Muscle of back (tissue), 11 donors: Measurements from ENCODE around the gene DPP10. TPM values are rescaled to one million over a fixed set of nuclear protein-coding genes. Genes with fewer than 3 reads are reported as not detected.
A peak's percentile ranks its signal among the peaks of the same experiment; 100 is the strongest.

ENCODE experiments used
- DNase-seq, 3 donors: peaks; one replicate each; pipeline versions ENCODE4 v3.0.0 to v3.0.0-alpha.2; 2013
- polyA plus RNA-seq, 10 donors: library from polyadenylated mRNA; unstranded; fragments of 120-200 nt; gene quantifications; one replicate each; pipeline ENCODE4 v1.2.1, GENCODE V29; 2013; ENCODE audit not compliant: insufficient read length in 10 of 10

The DPP10 gene
- polyA plus RNA-seq, 10 donors = 0.09 to 4.7 (median 0.55) TPM

- DNase-seq = peak in 2 of 3 donors; percentile 34 to 57
Observed at GRCh38 chr2:115248066-115248465, 805.6 kb downstream of the DPP10 start.

- no peak for DNase-seq
Observed at GRCh38 chr2:115277366-115277765, 834.9 kb downstream of the DPP10 start.

DNA sequence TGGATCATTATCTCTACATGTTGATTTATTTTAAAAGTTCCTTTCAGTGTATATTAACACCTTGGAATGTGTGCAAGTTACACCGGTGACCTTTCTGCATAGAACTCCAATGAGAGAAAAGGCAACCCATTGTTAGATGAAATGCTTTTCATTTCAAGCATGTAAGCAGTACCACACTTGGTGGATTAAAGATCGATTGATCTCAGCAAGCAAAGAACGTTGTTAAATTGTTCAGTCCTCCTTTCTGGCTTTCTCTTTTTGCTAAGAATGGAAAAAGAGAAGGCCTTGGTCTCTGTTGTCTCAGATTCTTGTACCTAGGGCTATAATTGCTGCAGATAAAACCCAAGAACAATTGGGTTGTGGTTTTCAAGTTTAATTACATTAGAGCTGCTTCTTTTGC lies 843.0 kb downstream of the DPP10 start:
- no peak for DNase-seq

DNA sequence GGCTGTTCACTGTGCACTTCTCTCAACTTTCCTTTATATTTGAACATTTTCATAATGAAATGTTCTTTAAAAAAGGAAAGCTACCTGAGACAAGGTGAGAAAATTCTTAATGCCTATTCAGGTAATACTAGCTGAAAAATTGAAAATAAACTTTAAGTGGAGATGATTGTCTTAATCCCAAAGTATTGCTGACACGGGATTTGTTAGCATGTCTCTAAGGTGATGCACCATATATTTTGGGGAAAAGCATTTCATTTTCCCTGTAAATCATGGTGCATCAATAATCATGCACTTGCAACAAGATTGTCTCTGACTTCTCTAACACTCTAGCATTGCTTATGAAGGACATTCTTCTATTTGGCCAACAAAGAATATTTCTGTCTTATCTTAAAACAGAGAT lies 848.0 kb downstream of the DPP10 start:
- DNase-seq = no peak

GRCh38 chr2:115292742-115293141 lies 850.3 kb downstream of the DPP10 start:
- DNase-seq = no peak

GRCh38 chr2:115294999-115295398 lies 852.6 kb downstream of the DPP10 start:
- peak in 2 of 3 donors; percentile 1 to 4 for DNase-seq

DNA sequence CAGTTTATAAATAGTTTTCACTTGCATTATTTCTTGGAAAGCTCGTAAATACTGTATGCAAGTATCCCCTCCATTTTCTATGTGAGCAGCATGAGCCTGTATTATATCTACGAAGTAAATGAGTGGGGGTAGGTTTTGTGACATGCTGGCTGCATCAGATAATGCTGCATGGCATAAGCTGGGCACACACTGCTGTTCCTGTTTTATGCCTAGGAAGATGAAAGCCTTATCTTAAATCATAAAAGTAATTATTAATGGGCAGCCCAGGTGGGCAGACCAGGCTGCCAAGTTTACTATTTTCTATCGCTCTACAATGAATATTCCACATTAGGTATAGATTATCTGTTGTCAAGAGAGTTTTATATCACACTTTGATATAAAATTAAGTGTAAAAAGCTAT lies 854.6 kb downstream of the DPP10 start:
- no peak for DNase-seq

DNA sequence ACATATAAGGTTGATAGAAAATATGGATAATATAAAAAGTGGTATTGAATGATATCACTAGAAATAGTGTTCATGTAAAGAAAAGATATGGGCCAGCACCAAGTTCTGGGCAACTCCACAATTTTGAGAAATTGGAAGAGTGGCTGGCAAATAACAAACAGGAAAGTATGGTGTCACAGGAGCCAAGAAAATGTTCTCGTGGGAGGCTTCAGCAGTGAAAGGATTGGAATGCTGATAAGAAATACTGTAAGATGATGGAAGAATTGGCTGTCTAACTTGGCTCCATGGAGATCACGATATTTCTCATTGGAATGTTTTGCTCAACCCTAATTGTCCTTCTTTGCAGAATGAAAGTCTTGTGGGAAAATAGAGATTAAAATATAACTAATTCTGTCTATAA lies 856.8 kb downstream of the DPP10 start:
- DNase-seq = peak in 2 of 3 donors; percentile 1 to 12

DNA sequence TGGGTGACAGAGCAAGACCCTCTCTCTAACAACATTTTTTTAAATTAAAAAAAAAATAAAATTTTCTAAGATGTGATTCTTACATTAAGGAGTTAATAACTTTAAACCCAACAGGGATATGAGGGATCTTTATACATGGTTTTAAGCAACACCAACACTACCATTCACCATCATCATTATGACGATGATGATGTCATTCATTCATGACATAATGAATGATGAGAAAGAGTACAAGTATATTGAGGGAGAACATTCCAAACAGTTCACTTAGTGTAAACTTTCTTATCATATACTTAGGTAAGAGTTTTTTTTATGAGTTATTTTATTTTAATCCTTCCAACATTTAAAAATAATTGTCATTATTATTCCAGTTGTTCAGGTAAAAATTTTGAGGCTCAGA lies 863.3 kb downstream of the DPP10 start:
- DNase-seq = no peak

DNA sequence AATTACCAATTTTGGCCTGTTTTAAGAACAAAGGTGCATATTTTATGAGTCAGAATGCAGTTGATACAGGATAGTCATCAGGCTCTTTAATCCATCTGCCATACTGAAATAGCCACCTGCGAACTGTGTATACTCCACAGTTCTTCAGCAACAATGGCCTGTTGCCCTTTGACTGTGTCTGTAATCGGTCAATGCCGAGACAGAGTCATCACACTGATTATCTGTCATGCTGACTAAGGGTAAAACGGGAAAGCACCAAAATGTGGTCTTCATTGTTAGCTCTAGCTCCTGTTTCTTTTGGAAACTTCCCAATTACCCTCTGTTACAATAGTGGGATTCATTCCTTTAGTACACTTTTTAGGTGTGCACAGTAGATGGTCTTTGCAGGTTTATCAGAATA lies 871.7 kb downstream of the DPP10 start:
- DNase-seq = no peak

DNA sequence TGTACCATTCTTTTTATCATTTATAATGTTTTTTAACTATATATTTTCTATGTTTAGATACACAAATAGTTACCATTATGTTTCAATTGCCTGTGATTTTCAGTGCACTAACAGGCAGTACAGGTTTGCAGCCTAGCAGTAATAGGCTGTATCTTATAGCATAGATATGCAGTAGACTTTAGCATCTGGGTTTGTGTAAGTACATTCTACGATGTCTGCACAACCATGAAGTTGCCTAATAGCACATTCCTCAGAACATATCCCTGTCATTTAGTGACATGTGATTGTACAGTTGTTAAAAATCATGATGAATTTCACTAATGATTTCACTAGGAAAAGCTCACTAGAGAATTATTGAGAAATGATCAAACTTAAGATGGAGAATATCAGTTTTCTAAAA lies 884.6 kb downstream of the DPP10 start:
- DNase-seq = no peak

DNA sequence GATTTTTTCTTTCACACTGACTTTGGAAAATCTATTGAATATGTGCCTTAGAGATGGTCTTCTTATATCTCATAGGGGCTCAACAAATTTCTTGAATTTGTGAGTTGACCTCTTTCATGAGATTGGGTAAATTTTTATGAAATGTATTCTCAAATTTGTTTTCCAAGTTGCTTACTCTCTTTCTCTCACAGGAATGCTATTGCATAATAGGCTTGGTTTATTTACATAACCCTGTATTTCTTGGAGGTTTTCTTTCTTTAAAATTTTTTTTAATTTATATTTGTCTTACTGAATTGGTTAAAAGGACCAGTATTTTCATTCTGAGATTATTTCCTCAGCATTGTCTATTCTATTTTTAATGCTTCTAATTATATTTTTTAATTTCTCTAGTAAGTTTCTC lies 917.1 kb downstream of the DPP10 start:
- DNase-seq = no peak

DNA sequence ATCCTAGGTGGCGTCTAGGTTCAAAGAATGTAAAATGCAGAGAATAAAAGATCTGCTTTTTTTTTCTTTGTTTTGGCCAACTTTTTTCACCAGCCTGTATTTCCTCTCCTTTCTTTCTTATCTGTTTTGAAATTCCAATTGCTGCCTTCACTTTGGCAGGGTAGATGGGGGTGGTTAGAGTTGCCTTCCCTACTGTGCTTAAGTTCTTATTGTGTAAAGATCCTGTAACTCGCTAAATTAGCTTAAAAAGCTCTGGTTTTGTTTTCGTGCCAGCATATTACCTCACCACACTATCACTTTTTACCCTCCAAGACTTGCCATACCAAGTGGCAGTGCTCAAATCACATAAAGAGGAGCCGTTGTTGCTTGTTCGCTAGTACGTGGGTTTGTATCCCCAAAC lies 921.7 kb downstream of the DPP10 start:
- no peak for DNase-seq

DNA sequence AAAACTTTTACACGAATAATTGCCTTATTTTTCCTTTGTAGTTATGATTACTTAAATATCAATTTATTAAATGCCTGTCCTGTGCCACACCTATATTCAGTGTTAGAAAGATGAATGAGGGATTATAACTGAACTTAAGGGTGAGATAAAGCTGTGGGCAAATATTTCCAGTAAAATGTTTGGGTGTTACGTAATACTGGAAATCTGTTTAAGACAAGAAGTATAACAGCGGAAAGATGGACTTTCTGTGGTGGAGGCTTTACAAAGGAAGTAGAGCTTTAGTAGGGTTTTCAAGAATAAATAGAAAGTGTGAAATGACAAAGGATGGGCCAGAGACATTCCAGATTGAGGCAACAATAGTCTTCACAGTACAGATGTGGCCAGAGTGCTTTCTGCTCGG lies 927.0 kb downstream of the DPP10 start:
- no peak for DNase-seq

- no peak for DNase-seq
Observed at GRCh38 chr2:115374981-115375380, 932.5 kb downstream of the DPP10 start.

- DNase-seq = no peak
Observed at GRCh38 chr2:115384399-115384798, 942.0 kb downstream of the DPP10 start.

DNA sequence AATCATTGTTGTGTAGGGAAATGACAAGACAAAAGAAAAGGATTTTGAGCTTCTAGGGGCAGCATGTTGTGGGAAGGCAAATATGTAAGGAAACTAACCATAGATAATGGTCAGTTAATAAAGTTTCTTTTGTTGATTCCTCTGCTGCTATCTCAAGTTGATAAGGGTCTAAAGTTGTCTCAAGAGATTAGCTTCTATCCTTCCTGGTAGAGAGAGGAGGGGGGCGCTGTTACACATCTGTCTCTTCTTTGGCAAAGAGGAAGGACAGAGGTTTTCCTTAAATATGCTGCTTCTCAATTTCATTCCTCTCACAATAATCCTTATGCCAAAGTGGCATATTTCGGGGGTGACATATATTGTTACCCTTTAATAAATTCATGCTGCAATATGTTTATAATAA lies 944.0 kb downstream of the DPP10 start:
- no peak for DNase-seq

- DNase-seq = no peak
Observed at GRCh38 chr2:115389024-115389423, 946.6 kb downstream of the DPP10 start.

DNA sequence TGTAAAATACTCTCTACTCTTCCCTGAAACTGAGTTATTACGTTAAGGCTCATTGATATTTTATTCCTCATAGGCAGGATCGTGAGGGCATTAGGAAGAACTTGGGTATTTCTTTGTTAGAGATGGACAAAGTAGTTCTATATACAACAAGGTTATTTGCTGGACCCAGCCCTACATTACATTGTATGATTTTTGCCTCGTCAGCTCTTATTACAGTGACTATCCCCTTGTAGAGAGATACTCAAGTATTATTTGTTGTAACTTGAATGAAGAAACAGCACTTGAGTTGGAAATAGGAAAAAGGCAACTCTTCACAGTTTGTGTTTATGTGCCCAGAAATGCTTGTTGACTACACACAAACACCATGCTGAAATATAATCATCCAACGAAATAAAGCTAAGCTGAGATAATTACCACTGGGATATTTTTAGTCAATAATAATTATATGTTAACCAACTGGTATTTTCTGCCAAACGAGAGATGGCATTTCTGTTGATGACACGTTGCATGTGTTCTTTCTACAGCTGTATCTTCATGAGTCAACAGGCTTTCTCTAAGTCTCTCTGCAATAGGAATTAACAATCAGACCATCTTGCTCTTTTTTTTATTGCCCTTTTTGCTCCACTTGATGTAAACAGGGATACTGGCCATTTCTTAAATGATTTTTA lies 947.6 kb downstream of the DPP10 start:
- no peak for DNase-seq

GRCh38 chr2:115396579-115396978 lies 954.1 kb downstream of the DPP10 start:
- DNase-seq = no peak

DNA sequence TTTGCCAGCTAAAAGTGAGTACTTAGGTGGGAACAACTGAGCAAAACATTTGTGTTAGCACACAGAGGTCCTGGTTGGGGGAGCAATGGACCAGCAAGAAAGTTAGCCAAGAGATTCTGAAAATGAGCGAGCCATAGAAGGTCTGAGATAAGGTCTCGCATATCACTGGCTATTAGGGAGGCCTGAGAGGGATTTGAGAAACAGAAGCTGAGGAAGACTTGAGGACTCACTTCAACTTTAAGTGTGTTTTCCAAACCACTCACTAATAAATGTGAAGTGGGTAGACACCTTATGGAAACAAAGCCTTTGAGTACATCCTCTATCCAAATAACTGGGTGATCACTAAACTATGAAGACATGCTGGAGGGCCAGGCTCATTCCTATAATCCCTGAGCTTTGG lies 958.5 kb downstream of the DPP10 start:
- DNase-seq = no peak

DNA sequence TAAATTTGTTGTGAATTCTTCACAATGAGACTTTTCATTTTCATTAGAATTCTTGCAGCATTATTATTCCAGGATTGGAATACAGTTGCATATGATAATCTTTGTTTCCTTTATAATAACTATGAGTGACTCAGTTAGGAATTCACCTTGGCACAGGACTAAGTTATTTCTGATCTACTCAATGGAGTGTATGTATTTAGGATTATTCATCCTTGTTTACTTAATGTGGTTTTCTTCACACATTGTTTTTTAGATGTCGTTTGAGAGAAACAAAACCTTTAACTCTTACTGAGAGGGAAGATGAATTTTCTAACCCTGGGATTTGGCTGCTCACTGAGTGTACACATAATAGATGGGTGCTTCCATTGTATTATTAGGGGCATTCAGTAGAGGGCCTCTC lies 970.1 kb downstream of the DPP10 start:
- DNase-seq = no peak

DNA sequence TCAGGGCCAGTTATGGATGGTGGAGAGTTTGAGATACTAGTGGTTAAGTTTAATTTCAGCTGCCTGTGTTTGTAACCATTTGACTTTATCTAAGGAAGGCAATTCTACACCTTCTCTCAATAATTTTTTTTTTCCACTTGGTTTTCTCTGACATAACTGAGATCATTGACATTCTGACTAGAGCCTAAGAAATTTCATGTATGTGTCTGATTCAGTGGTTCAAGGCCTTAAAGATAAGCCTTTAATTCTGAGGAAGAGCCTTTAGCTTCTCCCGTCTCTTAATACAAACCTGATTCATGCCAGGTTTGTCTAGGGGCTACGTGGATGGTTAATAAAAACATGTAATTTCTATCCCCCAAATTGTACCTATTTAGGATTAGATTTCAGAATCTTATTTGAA lies 971.4 kb downstream of the DPP10 start:
- no peak for DNase-seq

DNA sequence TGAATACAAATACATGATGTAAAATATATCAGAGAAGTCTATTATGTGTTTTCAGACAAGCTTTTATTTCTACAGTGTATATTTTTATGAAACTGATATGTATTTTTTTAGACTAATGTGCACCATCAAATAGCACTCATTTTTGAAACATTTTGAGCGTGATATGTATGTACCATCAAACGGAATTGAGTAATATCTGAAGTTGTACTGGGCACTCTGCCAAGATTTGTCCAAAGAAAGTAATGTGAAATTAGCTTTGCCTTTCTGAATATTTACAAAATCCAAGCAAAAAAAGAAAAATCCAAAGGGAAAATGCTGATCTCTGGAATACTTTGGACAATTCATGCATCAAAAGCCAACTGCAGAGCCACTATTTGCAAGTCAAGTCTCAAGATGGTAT lies 972.0 kb downstream of the DPP10 start:
- no peak for DNase-seq
